ENCODE data around the gene MEIS3.

MEIS3 gene

GRCh38 chr19:47362321-47362720, 57.0 kb downstream of the MEIS3 start:
- DNase-seq (ENCODE audit: low read depth), result no peak

- no peak for DNase-seq (ENCODE audit: low read depth)
These were observed 60.4 kb downstream of the MEIS3 start for GRCh38 chr19:47358936-47359335.

GRCh38 chr19:47357788-47358680, 61.3 kb downstream of the MEIS3 start:
- peak; percentile 18 for DNase-seq (ENCODE audit: low read depth)

- no peak for DNase-seq (ENCODE audit: low read depth)
These were observed 62.4 kb downstream of the MEIS3 start for GRCh38 chr19:47356900-47357299.

GRCh38 chr19:47353307-47353712, 66.0 kb downstream of the MEIS3 start:
- DNase-seq (ENCODE audit: low read depth), result no peak
